ENCODE results near the gene DCBLD1. TPM values are rescaled to one million over a fixed set of nuclear protein-coding genes. Genes with fewer than 3 reads are reported as not detected.

Gene DCBLD1
- total and polyA plus RNA-seq, 2 experiments from 2014 or later = 3.5 to 16.5 TPM

GRCh38 chr6:117448011-117448410, 34.5 kb upstream of the DCBLD1 start:
- H3K9me3 ChIP-seq (ENCODE audit: low read depth) = no peaks in the 10 kb centered on the region
- DNase-seq (ENCODE audit: low read depth in 1 of 2, low spot score in 1 of 2) = peak in 1 of 2 donors; percentile 20
- H3K36me3 ChIP-seq = no peaks in the 10 kb centered on the region
- H3K27ac ChIP-seq = no peak overlapping the region
- no peak overlapping the region for H3K4me3 ChIP-seq
- no peaks in the 10 kb centered on the region for H3K4me1 ChIP-seq (ENCODE audit: low read depth)
- TF ChIP-seq CTCF (IDR thresholded peaks at IDR 0.05; ENCODE audit: low read depth, low read length) = no peak
- no peaks in the 10 kb centered on the region for H3K27me3 ChIP-seq

GRCh38 chr6:117448732-117449485, 33.6 kb upstream of the DCBLD1 start:
- no peaks in the 10 kb centered on the region for H3K36me3 ChIP-seq
- no peak overlapping the region for H3K27ac ChIP-seq
- H3K4me3 ChIP-seq = no peak overlapping the region
- DNase-seq (ENCODE audit: low read depth in 1 of 2, low spot score in 1 of 2) = peak in 1 of 2 donors; percentile 96
- H3K27me3 ChIP-seq = no peaks in the 10 kb centered on the region
- no peaks in the 10 kb centered on the region for H3K9me3 ChIP-seq (ENCODE audit: low read depth)
- H3K4me1 ChIP-seq (ENCODE audit: low read depth) = no peaks in the 10 kb centered on the region
- no peak for TF ChIP-seq CTCF (IDR thresholded peaks at IDR 0.05; ENCODE audit: low read depth, low read length)

GRCh38 chr6:117449549-117450439, 32.7 kb upstream of the DCBLD1 start:
- Histone ChIP-seq H3K27me3 (no peaks in the 10 kb centered on the region), H3K4me1 (ENCODE audit: low read depth) (no peaks in the 10 kb centered on the region)

GRCh38 chr6:117451671-117452070, 30.8 kb upstream of the DCBLD1 start:
- Histone ChIP-seq H3K4me3 (no peak overlapping the region), H3K4me1 (ENCODE audit: low read depth) (no peaks in the 10 kb centered on the region), H3K27ac (no peak overlapping the region), H3K36me3 (no peaks in the 10 kb centered on the region), H3K27me3 (no peaks in the 10 kb centered on the region), H3K9me3 (ENCODE audit: low read depth) (no peaks in the 10 kb centered on the region)
- TF ChIP-seq CTCF (IDR thresholded peaks at IDR 0.05; ENCODE audit: low read depth, low read length) = no peak
- peak in 1 of 2 donors; percentile 38 for DNase-seq (ENCODE audit: low read depth in 1 of 2, low spot score in 1 of 2)

More at GRCh38 chr6:117449549-117450439, 32.7 kb upstream of the DCBLD1 start:
- peak; percentile 80 to 89 for DNase-seq (ENCODE audit: low read depth in 1 of 2, low spot score in 1 of 2)
- peak; percentile 66 for TF ChIP-seq CTCF (IDR thresholded peaks at IDR 0.05; ENCODE audit: low read depth, low read length)
- H3K36me3 ChIP-seq = no peaks in the 10 kb centered on the region
- H3K27ac ChIP-seq = no peak overlapping the region
- H3K4me3 ChIP-seq = no peak overlapping the region
- no peaks in the 10 kb centered on the region for H3K9me3 ChIP-seq (ENCODE audit: low read depth)

- no peaks in the 10 kb centered on the region for H3K4me1 ChIP-seq (ENCODE audit: low read depth)
- no peaks in the 10 kb centered on the region for H3K36me3 ChIP-seq
- no peak for TF ChIP-seq CTCF (IDR thresholded peaks at IDR 0.05; ENCODE audit: low read depth, low read length)
- H3K4me3 ChIP-seq = no peak overlapping the region
- no peak overlapping the region for H3K27ac ChIP-seq
- H3K9me3 ChIP-seq (ENCODE audit: low read depth) = no peaks in the 10 kb centered on the region
- no peaks in the 10 kb centered on the region for H3K27me3 ChIP-seq
- no peak for DNase-seq (ENCODE audit: low read depth in 1 of 2, low spot score in 1 of 2)
Measured at GRCh38 chr6:117456250-117456649, 26.2 kb upstream of the DCBLD1 start.
